Stimulated activated CD8-positive, alpha-beta memory T cell treated with anti-CD3 and anti-CD28 coated beads, Interleukin-7, amount 100 ng/mL, for 4 hours (primary cell): ENCODE measurements around the gene AIP.

Experiments used
- DNase-seq, 2 donors: peaks; one replicate each; pipeline ENCODE4 v3.0.0-alpha.2; 2020; ENCODE audit warnings: low read depth in 2 of 2

Gene AIP

DNA sequence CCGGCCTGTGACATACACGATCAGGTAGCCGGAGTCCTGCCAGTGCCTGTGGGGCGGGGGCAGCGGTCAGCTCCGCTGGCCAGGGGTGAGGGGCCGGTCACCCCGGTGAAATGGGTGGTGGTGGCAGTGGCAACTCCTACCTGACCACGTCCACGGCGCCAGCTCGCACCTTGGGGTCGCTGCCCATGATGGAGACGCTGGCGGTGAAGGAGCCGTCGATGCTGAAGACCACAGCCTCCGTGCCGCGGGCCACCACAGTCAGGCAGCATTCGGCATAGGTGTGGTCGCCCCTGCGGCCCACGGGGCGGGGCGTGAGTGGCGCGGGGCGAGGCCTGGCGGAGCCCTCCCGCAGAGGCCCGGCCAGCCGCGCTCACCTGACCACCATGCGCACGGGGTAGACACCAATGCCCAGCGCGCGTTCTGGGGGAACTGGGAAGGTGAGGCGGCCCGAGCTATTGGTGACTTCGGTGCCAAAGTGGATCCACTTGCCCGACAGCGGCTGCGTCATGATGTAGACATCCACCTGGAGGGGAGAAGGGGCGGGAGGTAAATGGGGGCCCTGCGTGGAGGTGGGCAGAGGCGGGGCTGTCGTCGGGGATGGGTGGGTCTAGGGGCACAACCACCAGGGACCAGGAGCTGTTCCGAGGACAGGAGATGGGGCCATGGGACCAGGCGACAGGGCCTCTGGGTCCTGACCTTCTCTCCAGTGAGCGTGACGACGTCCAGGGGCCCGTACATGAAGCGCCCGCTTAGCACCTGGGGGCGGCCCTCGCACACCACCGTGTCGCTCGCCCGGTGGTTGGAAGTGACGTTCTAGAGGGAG, 10.9 kb downstream of the AIP start:
- DNase-seq, result no peak

DNA sequence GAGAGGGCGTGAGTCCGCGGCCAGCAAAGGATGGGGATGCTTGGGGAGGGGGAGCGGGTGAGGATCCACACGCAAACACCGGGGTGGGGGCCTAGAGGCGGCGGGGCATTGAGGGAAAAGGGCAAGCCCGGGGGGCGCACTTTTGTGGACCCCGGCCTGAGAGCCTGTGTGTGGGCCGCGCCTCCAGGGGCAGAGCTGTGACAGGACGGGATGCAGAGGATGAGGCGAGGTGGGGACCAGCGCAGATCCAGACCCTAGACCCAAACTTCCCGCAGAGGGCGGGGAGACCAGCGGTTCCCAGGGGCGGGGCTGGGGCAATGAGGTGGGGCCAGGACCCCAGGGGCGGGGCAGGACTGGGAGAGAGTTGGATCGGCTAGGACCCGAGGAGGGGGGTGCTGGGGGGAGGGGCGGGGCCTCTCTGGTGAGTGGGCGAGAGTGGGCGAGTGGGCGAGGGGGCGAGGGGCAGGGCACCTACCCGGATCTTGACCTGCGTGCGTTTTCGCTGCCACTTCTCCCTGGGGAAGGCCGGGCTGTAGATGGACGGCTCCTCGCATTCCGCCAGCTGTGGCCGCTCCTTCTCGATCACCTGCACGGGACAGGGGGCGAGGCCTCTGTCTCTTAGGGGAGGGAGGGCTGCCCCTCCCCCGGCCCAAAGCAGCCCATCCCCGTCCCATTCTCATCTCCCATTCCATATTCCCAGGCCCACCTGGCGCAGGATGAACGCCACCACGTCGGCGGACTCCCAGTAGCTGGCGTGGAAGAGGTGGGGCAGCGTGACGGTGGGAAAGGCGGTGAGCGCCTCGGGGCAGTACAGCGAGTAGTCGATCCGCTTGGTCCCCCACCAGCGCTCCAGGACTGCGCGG, 11.8 kb downstream of the AIP start:
- DNase-seq, result no peak

DNA sequence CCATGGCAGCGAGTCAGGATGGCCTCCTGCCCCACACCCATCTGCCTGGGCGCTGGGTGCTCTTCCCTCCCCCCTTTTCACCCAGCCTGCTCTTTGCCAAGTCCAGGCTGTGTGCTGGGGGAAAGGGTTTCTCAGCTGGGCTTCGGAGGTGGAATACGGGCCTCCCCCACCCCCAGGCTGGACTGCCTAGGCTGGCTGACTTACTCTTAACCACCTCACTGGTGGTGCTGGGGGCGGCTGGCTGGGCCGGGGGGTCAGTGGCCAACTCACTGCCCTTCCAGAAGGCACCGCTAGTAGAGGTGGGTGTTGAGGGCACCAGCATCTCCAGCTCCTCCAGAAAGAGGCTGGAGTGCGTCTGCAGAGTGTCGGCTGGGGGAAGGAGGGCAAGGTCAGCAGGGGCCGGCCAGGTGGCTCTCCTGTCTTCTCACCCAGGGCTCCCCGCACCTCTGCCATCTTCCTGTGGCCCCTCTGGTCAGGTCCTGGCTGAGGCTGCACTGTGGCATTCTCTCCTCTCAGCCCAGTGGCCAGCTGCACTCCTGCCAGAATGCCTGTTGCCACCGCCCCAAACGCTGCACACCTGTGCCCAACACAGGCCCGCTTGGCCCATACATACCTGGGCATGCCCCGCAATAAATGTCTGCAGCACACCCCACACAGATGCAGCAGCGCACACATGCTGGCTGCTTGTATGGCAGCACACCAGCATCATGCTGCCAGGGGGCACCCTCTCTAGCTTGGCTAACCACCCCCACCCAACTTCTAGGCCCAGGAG, 12.6 kb downstream of the AIP start:
- no peak for DNase-seq

DNA sequence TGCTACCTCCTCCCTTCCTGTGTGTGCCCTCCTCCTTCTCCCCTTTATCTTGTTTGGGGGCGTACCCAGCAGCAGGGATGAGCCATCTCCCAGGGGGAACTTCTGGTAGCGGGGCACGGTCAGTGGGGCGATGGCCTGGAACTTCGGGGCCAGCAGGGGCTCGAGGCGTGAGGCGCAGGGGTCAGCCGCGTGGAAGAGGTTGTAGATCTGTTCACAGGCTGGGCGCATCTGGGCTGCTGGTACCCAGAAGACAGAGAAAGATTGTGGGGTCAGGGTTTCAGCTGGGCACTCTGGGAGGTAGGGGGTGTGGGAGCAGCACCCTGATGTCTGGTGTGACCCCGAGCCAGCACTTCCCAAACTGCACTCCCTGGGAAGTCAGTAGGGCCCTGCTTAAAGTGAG, 13.3 kb downstream of the AIP start:
- DNase-seq, result no peak

DNA sequence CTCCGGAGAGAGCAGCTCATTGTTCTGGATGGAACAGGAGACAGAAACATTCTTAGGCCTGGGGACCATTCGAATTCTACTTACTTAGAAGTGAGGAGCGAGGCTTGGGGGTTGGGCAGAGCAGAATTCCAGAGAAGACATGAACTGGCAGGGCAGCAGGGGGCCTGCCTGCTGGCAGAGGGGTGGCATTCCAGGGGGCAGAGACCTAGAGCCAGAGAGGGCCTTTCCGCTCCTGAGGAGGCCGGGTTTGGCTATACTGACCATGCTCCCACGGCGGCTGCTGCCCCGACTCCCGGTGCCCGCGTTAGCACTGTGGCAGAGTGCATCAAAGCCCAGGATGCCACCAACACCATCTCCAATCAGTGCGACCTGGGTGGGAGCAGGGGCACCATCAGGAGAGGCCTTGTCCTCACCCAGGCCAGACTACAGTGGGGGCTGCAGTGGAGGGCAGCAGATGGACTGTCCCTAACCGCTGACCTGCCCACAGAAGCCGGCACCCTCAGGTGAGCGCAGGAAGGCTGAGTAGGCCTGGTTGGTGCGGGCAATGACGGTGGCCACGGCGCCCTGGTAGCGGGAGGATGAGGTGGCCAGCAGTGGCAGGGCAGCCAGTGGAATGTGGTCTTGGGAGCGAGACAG, 14.9 kb downstream of the AIP start:
- DNase-seq, result no peak

DNA sequence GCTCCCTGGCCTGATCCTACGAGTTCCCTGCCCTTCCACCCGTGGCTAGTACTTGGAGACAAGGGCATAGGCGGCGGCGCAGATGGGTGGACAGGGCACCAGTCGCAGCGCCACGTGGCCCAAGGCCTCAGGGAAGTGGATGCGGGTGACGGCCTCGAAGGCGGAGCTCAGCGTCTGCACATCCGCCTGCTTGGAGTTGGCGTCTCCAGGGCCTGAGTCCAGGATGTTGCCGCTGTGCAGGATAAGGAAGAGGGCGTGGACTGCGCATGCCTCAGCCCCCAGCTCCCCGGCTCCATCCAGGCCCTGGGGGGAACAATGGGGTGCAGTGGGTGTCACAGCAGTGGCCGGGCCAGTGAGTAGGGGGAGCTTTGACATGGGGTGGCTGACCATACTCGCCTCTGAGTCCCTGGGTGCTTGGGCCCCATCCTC, 15.7 kb downstream of the AIP start:
- no peak for DNase-seq

DNA sequence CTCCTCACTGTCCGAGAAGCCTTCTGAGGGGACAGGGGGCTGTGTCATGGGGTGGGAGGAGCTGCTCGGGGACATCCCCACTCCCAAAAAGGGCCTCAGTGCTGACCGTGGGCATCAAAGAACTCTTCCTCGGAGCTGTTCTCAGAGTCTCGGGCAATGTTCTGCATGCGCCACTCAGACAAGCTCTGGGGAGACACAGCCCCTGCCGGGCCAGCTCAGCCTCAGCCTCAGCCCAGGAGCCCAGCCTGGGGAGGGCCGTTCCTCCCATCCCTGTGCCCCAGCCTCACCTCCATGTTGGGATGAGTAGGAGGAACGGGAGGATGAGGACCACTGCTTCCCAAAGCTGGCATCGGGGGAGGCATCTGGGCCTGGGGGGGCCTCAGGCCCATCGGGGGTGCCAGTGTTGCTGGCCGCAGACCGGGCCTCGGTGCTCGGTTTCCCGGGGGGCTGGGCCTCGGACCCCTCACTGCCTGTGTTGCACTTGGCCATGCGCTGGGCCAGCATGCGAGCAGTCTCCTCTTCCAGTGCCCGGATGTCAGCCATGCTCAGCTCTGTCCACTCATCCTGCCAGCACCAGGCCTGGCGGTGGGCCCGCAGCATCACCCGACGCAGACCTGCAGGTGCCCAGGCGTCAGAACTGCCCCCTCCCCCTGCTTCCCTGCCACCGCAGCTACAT, 17.1 kb downstream of the AIP start:
- DNase-seq, result no peak

DNA sequence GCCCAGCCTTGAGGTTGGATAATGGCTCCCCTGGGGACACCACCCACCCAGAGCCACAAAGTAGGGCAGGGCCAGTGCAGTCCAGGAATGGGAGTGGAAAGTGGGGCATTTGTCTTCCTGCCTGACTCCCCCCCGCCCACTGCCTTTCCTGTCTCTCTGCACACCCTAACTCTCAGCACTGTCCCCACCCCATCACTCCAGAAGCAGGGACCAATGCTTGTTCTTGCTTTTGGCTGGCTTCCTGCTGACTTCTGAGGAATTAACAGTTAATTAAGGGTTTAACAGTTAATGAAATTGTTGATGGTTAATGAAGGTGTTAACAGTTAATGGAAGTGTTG, 17.6 kb downstream of the AIP start:
- DNase-seq, result no peak

DNA sequence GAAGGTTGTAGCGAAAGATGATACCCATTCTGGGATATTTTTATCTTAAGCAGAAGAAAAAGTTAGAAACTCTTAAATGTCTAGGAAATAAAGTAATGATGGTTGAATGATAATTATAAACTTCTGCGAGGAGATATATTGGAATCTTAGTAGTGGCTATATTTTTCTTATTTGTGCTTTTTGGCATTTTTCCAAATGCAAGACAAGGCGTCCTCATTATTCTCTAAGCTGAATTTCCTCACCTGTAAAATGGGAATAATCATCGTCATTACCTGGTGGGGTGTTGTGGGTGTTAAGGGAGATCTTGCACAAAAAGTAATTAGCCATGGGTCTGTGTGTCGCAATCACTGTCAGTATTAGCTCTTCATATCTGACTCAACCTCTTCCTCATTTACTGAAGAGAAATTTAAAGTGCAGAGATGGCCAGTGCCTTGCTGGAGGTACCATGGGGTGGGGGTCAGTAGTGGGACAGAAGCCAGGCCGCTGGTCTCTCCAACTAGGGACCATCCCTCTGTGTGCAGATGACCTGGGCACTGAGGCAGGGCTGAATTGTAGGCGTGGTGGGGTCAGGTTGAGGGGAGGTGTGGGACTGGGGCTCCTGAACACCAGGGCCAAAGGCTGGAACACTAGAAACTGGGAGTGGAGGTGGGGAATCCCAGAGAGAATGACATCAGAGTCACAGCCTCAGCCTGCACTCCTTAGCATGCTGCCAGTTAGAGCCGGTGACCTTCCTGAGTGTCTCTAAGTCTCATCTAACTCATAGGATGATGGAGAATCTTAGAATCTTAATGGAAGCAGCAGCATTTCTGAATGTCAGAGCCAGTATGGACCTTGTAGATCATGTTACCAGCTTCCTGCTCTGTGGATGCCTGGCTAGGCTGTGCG, 18.2 kb downstream of the AIP start:
- no peak for DNase-seq

DNA sequence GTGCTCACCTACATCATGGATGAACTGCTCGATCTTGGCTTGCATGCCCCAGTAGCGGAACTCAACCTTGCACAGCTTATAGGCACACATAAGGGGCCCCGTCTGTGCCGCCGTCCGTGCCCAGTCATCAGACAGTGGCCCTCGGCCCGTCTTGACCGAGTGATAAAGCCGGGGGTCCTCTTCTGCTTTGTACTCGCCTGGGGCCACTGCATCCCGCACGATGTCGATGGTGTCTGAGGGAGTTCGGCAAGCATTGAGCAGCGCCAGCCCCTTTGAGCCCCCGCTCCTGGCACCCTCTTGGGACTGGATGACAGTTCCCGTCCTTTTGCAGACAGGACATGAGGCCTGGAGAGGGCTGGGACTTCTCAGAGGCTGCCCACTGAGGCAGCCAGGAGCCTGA, 19.0 kb downstream of the AIP start:
- no peak for DNase-seq

DNA sequence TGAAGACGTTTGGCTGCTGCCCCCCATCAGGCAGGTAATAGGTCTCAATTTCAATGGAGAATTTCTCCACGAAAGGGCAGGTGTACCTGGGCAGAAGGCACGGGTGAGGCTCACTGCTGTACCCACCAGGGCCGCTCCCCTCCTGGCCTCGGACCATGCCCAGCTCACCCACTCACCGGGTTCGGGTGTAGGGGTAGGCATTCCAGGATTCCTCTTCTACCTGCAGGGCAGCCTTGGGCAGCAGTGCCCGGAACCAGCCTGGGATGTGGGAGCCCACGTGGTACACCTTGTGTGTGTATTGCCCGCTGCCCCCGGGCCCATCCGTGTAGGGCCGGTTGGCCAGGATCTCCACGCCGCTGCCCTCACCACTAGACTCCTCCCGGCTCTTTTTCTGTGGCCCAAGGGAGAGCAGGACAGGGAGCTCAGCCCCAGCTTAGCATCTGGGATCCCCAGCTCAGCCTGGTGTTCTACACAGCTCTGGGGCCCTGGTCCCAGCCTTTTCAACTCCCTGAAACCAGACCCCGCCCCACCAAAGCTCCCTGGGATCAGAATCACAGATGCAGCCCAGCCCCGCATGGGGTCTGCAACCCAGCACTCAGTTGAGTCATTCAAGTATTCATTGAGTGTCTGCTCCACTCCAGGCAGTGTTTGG, 19.6 kb downstream of the AIP start:
- no peak for DNase-seq

DNA sequence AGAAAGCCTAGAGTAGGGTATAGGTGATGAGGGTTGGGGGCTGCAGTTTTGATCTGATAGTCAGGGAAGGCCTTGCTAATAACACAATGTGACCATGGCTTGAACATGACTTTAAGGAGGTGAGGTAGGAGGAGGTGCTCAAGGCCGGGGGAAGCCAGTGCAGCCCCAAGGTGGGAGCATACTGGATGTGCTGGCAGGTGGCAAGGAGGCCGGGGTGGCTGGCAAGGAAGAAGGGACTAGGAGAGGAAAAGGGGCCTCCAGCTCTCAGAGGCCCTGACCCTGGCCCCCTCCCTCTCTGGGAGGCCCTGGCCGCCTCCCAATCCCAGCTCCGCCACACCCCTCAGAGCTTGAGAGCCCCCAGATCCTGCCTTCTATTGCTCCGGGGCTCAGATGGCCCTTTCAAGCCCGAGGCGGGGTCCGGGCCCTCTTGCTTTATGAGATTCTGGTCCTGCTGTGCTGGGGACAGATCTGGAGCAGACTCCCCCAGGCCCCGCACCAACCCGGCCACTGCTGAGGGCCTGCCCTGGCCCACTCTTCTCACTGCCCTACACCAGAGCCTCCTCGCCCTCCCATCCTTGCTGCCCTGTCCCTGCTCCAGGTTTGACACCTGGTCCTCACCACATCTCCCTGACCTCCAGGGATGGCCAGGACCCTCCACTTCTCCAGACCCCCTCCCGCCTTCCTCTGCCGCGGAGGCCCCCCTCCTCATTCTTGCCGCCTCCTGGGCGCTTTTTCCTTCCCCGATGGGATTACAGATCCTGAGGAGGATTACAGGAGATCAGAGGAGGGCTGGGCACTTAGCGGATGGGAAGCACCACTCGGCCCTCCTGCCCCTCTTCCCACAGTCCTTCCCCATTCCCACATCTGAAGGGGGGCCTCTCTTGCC, 20.5 kb downstream of the AIP start:
- no peak for DNase-seq

DNA sequence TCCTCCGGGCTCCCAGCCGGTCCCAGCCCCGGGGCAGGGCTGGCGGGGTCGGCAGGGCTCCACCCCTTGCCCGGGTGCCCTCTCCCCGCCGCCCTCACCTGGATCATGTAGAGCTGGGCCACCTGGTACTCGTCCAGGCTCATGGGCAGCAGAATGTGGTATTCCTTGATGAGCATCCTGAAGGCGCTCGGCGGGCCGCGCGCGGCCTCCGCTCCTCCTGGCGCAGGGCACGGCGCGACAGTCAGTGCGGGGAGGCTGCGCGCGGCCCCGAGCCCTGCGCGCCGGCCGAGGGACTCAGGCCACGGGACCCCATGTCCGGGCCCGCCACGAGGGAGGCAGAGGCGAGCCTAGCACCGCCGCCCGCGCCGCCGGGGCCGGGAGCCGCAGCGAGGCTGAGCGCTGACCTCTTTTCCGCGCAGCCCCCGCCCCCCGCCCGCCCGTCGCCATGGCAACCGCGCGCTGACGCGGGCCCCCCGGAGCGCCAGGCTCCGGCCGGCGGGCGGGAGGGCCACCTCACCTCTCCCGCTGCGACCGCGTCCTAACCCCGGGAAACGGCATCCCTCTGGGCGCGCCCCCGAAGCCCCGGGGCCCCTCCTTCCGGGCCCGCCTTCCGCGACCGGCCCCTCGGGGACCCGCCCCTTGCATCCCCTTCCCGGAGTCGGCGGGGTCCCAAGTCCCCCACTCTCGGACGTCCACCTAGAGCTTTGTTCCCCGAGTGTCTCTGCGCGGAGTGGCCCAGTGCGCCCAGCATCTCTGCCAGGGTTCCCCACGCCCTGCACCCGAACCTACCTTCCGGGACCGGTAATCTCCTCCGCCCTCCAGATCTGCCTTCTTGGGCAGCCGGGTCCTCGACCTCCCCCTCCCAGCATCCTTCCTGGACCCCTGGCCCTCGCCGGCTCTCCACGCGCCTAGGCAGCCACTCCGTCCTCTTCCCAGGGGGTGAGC, 21.5 kb downstream of the AIP start:
- peak in 1 of 2 donors; percentile 44 for DNase-seq

DNA sequence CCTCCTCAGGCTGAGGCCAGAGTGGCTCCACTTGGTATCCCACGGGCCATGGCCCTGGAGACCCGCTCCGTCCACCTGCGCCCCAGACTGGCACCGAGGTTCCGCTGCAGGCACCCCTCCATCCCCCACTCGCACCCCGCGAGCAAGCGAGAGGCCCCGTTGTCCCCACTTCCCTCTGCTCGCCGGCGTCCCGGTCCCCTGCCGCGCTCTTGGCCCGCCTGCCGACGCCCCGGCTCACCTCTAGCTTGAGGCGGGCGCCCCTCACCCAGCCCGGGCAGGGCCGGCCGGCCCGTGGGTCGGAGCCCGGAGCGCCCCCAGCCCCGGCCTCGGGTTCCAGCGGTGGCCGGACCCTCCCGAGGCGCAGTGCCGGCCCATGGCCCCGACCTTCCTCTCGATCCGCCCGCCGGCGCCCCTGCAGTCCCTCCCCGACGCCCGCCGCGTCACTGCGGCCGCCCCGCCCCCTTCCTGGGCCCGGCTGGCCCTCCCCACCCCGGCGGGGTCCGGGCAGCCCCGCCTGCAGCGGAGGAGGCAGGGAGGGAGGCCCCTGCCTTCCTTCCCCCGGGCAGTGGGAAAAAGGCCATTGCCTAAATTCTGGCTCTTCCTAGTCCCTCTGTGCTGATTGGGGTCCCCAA, 22.2 kb downstream of the AIP start, which contains the start of gene PITPNM1:
Gene PITPNM1, minus strand, starts transcription at position 414 of the 632 bp plus-strand sequence. CDS start 1,183 bp downstream, outside the sequence.
- DNase-seq, result peak; percentile 10 to 73

DNA sequence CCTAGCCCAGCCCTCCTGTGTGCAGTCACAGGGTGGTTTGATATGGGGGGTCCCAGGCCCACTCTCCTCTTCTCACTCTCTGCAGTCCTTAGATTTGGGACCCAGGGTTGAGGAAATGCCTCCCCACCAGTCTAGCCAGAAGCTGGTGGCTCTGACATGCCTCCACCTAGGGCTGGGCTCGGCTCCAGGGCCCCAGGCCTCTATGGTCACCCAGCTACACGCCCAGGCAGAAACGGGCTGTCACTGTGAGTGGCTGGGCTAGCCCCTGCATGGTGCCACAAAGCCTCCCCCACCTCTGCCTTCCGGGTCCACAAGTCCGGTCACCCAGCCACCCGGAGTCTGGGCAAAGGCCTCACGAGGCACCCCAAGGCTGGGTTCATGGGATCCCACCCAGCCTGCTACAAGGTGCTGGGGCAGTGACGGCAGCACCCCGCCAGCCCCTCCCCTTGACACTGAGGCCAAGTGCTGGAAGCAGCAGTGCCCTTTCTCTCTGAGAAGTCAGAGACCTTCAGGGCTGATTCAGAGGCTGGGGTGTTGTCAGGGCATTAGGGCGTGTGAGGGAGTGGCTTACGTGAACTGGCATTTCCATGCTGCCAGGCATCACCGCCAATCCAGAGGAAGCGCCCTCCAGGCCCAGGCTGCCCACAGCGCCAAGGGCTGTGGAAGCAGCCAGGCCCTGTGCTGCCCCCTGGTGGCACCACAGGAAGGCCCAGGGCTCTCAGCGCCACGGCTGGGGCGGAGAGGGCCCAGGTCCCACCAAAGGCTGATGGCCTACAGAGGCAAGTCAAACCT, 23.0 kb downstream of the AIP start:
- DNase-seq, result peak; percentile 84 to 85

DNA sequence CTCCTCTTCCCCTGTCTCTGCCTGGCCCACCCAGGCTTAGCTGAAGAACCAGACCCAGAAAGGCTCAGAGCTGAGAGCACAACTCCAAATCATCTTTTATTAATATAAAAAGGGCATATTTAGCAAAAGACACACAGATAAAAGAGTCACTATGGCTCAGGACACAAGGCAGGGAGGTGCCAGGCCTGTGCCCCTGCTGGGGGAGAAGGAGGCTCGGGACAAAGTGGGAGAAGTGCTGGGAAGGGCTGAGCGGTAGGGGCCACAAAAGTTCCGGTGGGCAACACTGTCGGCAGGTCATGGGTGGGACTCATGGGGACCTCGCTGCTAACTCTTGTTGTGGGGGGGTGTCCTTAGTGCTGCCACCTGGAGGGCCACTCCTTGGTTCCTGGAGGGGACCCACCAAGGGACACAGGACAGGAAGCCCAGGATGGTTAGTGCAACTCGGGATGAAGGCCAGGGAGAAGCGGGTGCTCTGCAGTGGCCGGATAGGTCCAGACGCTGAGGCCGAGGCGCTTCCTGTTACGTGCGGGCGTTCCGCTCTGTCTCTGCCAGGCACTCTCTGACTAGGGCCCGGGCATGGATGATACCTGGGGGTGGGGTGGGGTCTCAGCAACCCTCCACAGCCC, 23.7 kb downstream of the AIP start:
- no peak for DNase-seq
